HEK293 (cell line): ENCODE measurements around the gene HERC2.

Experiments
- CTCF ChIP-seq: fragments of 450-650 bp; formaldehyde crosslinking; IDR thresholded peaks from 2 replicates; pipeline ENCODE4 v1.5.1; 2016; ENCODE audit warnings: missing biosample characterization, missing genetic modification characterization
- KLF9 ChIP-seq: fragments of 450-650 bp; formaldehyde crosslinking; IDR thresholded peaks from 2 replicates; pipeline ENCODE4 v1.5.1; 2016; ENCODE audit warnings: missing biosample characterization, missing genetic modification characterization, low read depth
- REST ChIP-seq: fragments of 450-650 bp; formaldehyde crosslinking; IDR thresholded peaks from 2 replicates; pipeline ENCODE4 v1.5.1; 2016; ENCODE audit warnings: missing biosample characterization, missing genetic modification characterization
- SP2 ChIP-seq: fragments of 450-650 bp; formaldehyde crosslinking; IDR thresholded peaks from 2 replicates; pipeline ENCODE4 v1.5.1; 2016; ENCODE audit warnings: missing biosample characterization, missing genetic modification characterization
- YY1 ChIP-seq: fragments of 450-650 bp; formaldehyde crosslinking; IDR thresholded peaks from 2 replicates; pipeline ENCODE4 v1.5.1; 2018; ENCODE audit warnings: missing biosample characterization, missing genetic modification characterization
- ZBTB17 ChIP-seq: fragments of 450-650 bp; formaldehyde crosslinking; IDR thresholded peaks from 2 replicates; pipeline ENCODE4 v1.5.1; 2016; ENCODE audit warnings: missing biosample characterization, missing genetic modification characterization
- ZNF239 ChIP-seq: fragments of 450-650 bp; formaldehyde crosslinking; IDR thresholded peaks from 2 replicates; pipeline ENCODE4 v1.5.1; 2016; ENCODE audit warnings: missing biosample characterization, missing genetic modification characterization
- ZNF280D ChIP-seq: fragments of 450-650 bp; formaldehyde crosslinking; IDR thresholded peaks from 2 replicates; pipeline ENCODE4 v1.5.1; 2016; ENCODE audit warnings: missing biosample characterization, missing genetic modification characterization

- no peak for TF ChIP-seq ZNF280D
- no peak for TF ChIP-seq KLF9
- TF ChIP-seq CTCF (tag by site-specific recombination) = no peak
- TF ChIP-seq REST (tag by site-specific recombination) = no peak
- no peak for TF ChIP-seq ZNF239
- TF ChIP-seq YY1 = no peak
- no peak for TF ChIP-seq SP2 (tag by site-specific recombination)
- no peak for TF ChIP-seq ZBTB17 (tag by site-specific recombination)
These were observed 188.7 kb downstream of the HERC2 start for GRCh38 chr15:28133281-28133680.
